PFSK-1 (cell line): ENCODE measurements around the gene UBE2I.

Experiments
- FOXP2 ChIP-seq: optimal IDR thresholded peaks from 2 replicates; pipeline ENCODE3; 2011; ENCODE audit warnings: borderline replicate concordance, control low read depth, inconsistent platforms; ENCODE audit not compliant: insufficient read depth; ENCODE audit errors: extremely low read length, extremely low read depth
- POLR2AphosphoS5 ChIP-seq: IDR thresholded peaks from 2 replicates; pipeline ENCODE4 v1.6.1; 2012; ENCODE audit warnings: low read depth, mild to moderate bottlenecking, control low read depth, low read length, moderate library complexity
- SIN3A ChIP-seq: IDR thresholded peaks from 2 replicates; pipeline ENCODE4 v1.6.1; 2012; ENCODE audit warnings: mild to moderate bottlenecking, low read length, moderate library complexity, borderline replicate concordance; ENCODE audit not compliant: insufficient read depth
- TAF1 ChIP-seq: IDR thresholded peaks from 2 replicates; pipeline ENCODE4 v1.6.1; 2012; ENCODE audit warnings: low read length, control low read depth, borderline replicate concordance; ENCODE audit not compliant: insufficient read depth
- TF ChIP-seq, protein P1 (sequence below), 2 experiments: IDR thresholded peaks; 2 replicates each; pipeline versions ENCODE4 v1.6.1 to v1.8.0; 2011 to 2012; ENCODE audit warnings: low read depth in 2 of 2, low read length in 2 of 2, control low read depth in 1 of 2, inconsistent platforms in 1 of 2, mild to moderate bottlenecking in 1 of 2, moderate library complexity in 1 of 2; ENCODE audit not compliant: insufficient read depth in 1 of 2

UBE2I gene

DNA sequence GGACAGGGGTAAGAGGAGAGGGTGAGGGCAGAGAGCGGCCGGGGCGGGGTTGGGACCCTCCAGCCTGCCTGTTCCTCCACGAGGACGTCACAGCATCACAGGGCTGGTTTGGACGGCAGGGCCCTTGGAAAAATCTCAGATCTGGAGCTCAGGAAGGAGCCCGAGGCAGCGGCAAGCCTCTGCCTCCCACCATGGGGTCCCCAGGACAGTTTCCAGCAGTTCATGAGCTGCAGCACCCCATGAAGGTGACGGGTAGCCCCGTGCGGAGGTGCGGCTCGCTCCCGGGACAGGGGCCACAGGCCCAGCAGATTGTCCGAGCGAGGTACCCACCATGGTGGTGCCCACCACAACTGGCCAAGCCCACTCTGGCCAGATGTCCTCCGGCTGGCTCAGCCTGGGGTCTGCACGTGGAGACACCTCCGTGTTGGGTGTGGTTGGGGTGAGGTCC is 32.3 kb upstream of the UBE2I start:
- TF ChIP-seq POLR2AphosphoS5 (no peak), FOXP2 (no peak), TAF1 (no peak), SIN3A (no peak)
- TF ChIP-seq, protein P1, sequence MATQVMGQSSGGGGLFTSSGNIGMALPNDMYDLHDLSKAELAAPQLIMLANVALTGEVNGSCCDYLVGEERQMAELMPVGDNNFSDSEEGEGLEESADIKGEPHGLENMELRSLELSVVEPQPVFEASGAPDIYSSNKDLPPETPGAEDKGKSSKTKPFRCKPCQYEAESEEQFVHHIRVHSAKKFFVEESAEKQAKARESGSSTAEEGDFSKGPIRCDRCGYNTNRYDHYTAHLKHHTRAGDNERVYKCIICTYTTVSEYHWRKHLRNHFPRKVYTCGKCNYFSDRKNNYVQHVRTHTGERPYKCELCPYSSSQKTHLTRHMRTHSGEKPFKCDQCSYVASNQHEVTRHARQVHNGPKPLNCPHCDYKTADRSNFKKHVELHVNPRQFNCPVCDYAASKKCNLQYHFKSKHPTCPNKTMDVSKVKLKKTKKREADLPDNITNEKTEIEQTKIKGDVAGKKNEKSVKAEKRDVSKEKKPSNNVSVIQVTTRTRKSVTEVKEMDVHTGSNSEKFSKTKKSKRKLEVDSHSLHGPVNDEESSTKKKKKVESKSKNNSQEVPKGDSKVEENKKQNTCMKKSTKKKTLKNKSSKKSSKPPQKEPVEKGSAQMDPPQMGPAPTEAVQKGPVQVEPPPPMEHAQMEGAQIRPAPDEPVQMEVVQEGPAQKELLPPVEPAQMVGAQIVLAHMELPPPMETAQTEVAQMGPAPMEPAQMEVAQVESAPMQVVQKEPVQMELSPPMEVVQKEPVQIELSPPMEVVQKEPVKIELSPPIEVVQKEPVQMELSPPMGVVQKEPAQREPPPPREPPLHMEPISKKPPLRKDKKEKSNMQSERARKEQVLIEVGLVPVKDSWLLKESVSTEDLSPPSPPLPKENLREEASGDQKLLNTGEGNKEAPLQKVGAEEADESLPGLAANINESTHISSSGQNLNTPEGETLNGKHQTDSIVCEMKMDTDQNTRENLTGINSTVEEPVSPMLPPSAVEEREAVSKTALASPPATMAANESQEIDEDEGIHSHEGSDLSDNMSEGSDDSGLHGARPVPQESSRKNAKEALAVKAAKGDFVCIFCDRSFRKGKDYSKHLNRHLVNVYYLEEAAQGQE (IDR thresholded peaks at IDR 0.05; ENCODE audit: insufficient read depth in 1 of 2, low read depth in 2 of 2, low read length in 2 of 2), result no peak

DNA sequence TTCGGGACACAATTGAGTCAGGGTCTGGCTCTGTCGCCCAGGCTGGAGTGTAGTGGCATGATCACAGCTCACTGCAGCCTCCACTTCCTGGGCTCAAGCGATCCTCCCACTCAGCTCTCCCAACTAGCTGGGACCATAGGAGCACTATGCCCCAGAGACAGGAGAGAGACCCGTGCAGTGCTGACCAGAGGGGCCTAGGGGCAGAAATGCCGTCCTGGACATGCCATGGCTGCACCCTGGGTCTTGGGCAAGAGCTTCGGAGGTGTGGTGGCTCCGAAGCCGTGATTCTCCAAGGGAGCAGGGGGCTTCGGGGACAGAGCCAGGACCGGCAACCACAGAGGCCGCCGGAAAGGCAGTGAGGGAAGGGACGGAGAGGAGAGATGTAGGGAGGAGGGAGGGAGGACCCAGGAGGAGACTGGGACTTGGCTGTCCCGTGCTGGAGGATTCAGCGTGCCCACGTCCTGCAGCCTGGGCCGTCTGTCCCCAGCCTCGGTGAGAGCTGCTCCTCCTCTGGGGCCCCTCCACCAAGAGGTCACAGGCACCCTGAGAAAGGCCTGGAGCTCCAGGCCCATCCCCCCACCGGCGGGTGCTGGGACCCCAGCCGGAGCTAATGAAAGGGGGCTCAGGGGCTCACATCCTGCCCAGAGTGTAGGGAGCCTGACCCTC is 31.7 kb upstream of the UBE2I start:
- TF ChIP-seq POLR2AphosphoS5 (no peak), TAF1 (no peak), FOXP2 (no peak), SIN3A (no peak)
- TF ChIP-seq, protein P1 (IDR thresholded peaks at IDR 0.05; ENCODE audit: insufficient read depth in 1 of 2, low read depth in 2 of 2, low read length in 2 of 2), result no peak

DNA sequence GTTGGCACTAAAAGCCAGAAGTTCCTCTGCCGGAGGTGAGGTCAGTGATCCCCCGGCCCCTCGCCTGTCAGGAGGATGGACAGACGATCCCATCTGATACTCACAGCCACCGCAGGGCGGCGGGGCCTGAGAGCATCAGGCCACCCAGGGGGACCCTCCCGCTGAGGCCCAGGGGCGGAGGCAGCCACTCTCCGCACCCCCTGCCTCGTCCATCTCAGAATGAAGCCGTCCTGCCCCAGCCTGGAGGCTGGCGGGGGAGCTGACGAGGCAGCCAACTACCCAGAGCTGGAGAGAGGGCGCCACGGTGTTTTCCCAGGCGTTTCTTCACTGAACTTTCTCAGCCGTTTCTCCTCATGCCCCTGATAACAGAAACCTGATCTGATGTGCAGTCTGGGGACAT is 31.0 kb upstream of the UBE2I start:
- TF ChIP-seq SIN3A, result no peak
- TF ChIP-seq, protein P1 (IDR thresholded peaks at IDR 0.05; ENCODE audit: insufficient read depth in 1 of 2, low read depth in 2 of 2, low read length in 2 of 2), result no peak
- TF ChIP-seq FOXP2, result no peak
- no peak for TF ChIP-seq POLR2AphosphoS5
- TF ChIP-seq TAF1, result no peak

DNA sequence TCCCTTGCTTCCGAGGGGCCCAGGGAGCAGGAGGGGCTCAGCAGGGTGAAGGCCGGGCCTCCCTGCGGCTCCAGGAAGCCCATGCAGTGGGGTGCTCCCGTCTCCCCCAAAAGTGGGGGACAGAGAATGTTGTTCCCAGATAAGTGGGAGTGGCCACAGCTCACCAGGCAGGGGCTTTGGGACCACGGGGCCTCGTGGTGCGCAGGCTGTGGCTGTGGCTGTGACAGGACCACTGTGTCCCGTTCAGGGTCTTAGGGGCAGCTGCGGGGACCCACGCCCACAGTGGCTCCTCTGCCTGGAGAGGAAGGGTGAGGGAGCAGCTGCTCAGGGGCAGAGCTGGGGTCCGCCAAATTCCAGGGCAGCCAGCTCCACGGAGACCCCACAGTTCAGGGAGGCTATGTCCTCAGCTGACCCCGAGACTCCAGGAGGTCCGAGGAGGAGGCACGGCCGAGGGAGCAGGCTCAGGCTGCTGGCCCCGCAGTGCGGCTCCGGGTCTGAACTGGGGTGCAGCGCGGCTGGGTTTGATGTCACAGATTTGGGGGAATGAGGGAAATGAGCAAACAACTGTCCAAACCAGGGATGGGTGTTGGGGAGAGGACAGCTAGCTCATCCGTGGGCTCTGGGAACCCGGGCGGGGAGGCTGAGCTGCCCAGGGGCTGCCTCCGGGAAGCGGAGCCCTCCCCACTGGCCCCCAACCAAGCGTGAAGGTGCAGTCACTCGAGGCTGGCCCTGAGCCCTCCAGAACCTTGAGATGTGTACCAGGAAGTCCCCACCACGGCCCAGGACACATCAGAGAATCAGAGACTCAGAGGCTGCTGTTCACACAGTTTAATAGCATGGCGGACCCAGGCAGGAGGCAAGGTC is 30.1 kb upstream of the UBE2I start:
- TF ChIP-seq TAF1 (no peak), SIN3A (no peak)
- TF ChIP-seq, protein P1 (IDR thresholded peaks at IDR 0.05; ENCODE audit: insufficient read depth in 1 of 2, low read depth in 2 of 2, low read length in 2 of 2), result no peak
